Measurements from ENCODE around the gene HSPG2.

- TF ChIP-seq CTCF (IDR thresholded peaks at IDR 0.05) (no peak), POLR2A (IDR thresholded peaks at IDR 0.05) (no peak), POLR2AphosphoS5 (IDR thresholded peaks at IDR 0.05; ENCODE audit: insufficient read depth in 1 of 2, low read depth in 1 of 2) (no peak)
Observed at GRCh38 chr1:21795075-21795474, 142.0 kb downstream of the HSPG2 start.
